T-helper 1 cell treated with Interleukin-12 subunit alpha and Interleukin-12 subunit beta and Interleukin-4 antibody, amounts not matched to agents 30 ng/mL and 1 ng/mL, for 36 hours (primary cell): ENCODE results near the gene CTRB1. TPM values are rescaled to one million over a fixed set of nuclear protein-coding genes. Genes with fewer than 3 reads are reported as not detected.
"Not testable (repeated sequence)": the region's sequence is repeated elsewhere in the genome, so short reads cannot be mapped to it uniquely, and the experiment has no call there.

Source experiments
- intact Hi-C: fragments of 100-400 bp; cut with micrococcal nuclease; formaldehyde crosslinking; loops from one replicate; pipeline ENCODE4 v1.15.1; 2024
- total RNA-seq: library from RNA; stranded (reverse); gene quantifications from 2 replicates; pipeline ENCODE4 v1.2.3, GENCODE V29; 2022

Gene CTRB1
- total RNA-seq, 1 donor from 2014 or later, result not detected

GRCh38 chr16:75239542-75240122 lies 20.8 kb downstream of the CTRB1 start:
- intact Hi-C loops, result no loop called here

GRCh38 chr16:75240633-75241032 lies 21.8 kb downstream of the CTRB1 start:
- intact Hi-C loops, result not testable (repeated sequence)

GRCh38 chr16:75241412-75241811 lies 22.6 kb downstream of the CTRB1 start:
- intact Hi-C loops, result no loop called here

- intact Hi-C loops, result no loop called here
These were observed 23.2 kb downstream of the CTRB1 start for GRCh38 chr16:75241955-75242354.

- intact Hi-C loops, result not testable (repeated sequence)
These were observed 23.8 kb downstream of the CTRB1 start for GRCh38 chr16:75242436-75243078.

- intact Hi-C loops, result no loop called here
These were observed 25.0 kb downstream of the CTRB1 start for GRCh38 chr16:75243667-75244224.

GRCh38 chr16:75244225-75244809 lies 25.5 kb downstream of the CTRB1 start:
- intact Hi-C loops, result no loop called here

- intact Hi-C loops, result no loop called here
These were observed 26.3 kb downstream of the CTRB1 start for GRCh38 chr16:75244844-75245758.

- intact Hi-C loops, result no loop called here
These were observed 27.9 kb downstream of the CTRB1 start for GRCh38 chr16:75246504-75247205.

GRCh38 chr16:75247249-75247648 lies 28.5 kb downstream of the CTRB1 start:
- intact Hi-C loops, result no loop called here

- intact Hi-C loops, result no loop called here
These were observed 29.4 kb downstream of the CTRB1 start for GRCh38 chr16:75248142-75248535.

- intact Hi-C loops, result no loop called here
These were observed 30.0 kb downstream of the CTRB1 start for GRCh38 chr16:75248536-75249380.

GRCh38 chr16:75249441-75249840 lies 30.7 kb downstream of the CTRB1 start:
- intact Hi-C loops, result no loop called here

GRCh38 chr16:75250089-75250808 lies 31.5 kb downstream of the CTRB1 start:
- intact Hi-C loops, result no loop called here

- intact Hi-C loops, result no loop called here
These were observed 32.1 kb downstream of the CTRB1 start for GRCh38 chr16:75250809-75251279.

- intact Hi-C loops, result no loop called here
These were observed 32.7 kb downstream of the CTRB1 start, which contains the start of gene BCAR1 for GRCh38 chr16:75251280-75252048. Gene BCAR1 (minus strand): TSS chr16:75251624. CDS start chr16:75251482, 142 bp downstream.

- intact Hi-C loops, result no loop called here
These were observed 33.5 kb downstream of the CTRB1 start for GRCh38 chr16:75252049-75252864.
